MM.1S (cell line): ENCODE results near the gene PRDM5.

Experiments used
- CTCF ChIP-seq: fragments of 300-600 bp; sonication (generic); IDR thresholded peaks from 2 replicates; pipeline ENCODE4 v1.5.1; 2016; ENCODE audit warnings: antibody characterized with exemption, low read length, mixed read lengths
- EZH2 ChIP-seq: fragments of 300-600 bp; sonication (generic); optimal IDR thresholded peaks from 2 replicates; pipeline ENCODE3; 2017; ENCODE audit warnings: low read depth, mild to moderate bottlenecking, antibody characterized with exemption, low read length, mixed read lengths
- EZH2phosphoT487 ChIP-seq: fragments of 300-600 bp; sonication (generic); IDR thresholded peaks from 2 replicates; pipeline ENCODE4 v1.6.1; 2018; ENCODE audit warnings: antibody characterized with exemption, low read length

DNA sequence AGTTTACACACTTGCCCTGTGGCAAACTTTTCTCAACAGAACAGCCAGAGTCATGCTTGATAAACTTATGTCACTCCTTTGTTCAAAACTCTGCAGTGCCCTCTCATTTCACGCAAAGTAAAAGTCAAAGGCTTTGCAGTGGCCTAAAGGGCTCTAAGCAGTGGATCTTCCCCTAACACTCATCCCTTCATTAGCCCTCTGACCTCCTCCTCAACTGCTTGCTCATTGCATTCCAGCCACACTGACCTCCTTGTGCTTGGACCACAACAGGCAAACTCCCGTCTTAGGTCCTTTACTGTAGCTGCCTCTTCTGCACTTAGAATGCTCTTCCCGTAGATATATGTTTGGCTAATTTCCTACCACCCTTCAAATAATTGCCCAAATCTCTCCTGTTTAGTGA lies 5.6 kb downstream of the PRDM5 start:
- no peak for TF ChIP-seq CTCF
- no peak for TF ChIP-seq EZH2
- TF ChIP-seq EZH2phosphoT487, result no peak
